Activated T-cell treated with anti-CD3 and anti-CD28 coated beads, Interleukin-2, amount 50 U/mL, for 4 hours (primary cell): ENCODE data around the gene SNX5. TPM values are rescaled to one million over a fixed set of nuclear protein-coding genes. Genes with fewer than 3 reads are reported as not detected.

ENCODE experiments used
- ATAC-seq, 2 donors: fragments of 200-7000 bp; cut with Tn5 transposase; one replicate each; pipeline ENCODE4 v1.10.0; 2021
- DNase-seq: peaks from one replicate; pipeline ENCODE4 v3.0.0-alpha.2; 2020
- H3K27me3 Mint-ChIP-seq: one replicate; pipeline ENCODE4 v1.8.0; 2021; ENCODE audit warnings: low read depth, mixed read lengths
- H3K36me3 Mint-ChIP-seq: one replicate; pipeline ENCODE4 v1.8.0; 2022; ENCODE audit warnings: mixed read lengths; ENCODE audit not compliant: insufficient read depth
- H3K4me1 Mint-ChIP-seq: one replicate; pipeline ENCODE4 v1.8.0; 2021; ENCODE audit warnings: low read depth, mixed read lengths
- H3K4me3 Mint-ChIP-seq: one replicate; pipeline ENCODE4 v1.8.0; 2021; ENCODE audit warnings: mild to moderate bottlenecking, moderate library complexity, mixed read lengths
- H3K9me3 Mint-ChIP-seq: one replicate; pipeline ENCODE4 v1.8.0; 2021; ENCODE audit warnings: mixed read lengths
- total RNA-seq, 3 donors: library from RNA; stranded (reverse); gene quantifications; one replicate each; pipeline ENCODE4 v1.2.1, GENCODE V29; 2021

Gene SNX5
- total RNA-seq, 3 donors from 2014 or later = 148 to 177 (median 168) TPM

DNA sequence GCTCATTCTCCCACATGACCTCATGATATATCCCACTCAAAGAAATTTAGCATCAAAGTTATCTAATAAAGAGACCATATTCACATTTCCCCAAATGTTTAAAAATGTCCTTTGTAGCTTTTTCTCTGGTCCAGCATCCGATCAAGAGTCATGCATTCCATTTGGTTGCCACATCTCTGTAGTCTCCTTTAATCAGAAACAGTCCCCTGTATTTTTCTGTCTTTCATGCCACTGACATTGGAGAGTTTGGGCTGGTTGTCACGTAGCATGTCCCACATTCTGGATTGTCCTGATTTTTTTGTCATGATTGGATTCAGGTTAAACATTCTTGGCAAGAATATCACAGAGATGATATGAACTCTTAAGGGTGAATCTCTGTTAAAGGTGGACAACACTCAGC is 55.7 kb downstream of the SNX5 start:
- DNase-seq = no peak
- Mint-ChIP-seq H3K4me1 (no peaks in the 10 kb centered on the region), H3K36me3 (no peaks in the 10 kb centered on the region), H3K27me3 (peaks cover 22% of the 10 kb centered on the region), H3K9me3 (no peaks in the 10 kb centered on the region), H3K4me3 (no peak overlapping the region)
- ATAC-seq = no peak

DNA sequence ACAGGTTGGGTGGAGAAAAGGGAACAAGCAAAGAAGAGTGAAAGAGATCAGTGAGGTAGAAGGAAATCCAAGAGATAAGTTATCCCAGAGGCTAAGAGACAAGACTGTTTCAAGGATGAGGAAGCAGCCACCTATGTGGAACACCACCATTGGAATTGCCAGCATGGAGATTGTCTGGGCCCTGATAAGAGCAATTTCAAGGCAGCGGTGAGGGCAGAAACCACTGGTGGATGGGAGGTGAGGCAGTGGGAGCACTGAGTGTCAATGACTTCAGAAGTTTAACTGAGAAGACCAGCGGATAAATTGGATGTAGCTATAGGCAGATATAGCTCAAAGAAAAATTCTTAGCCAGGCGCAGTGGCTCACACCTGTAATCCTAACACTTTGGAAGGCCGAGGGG is 56.7 kb downstream of the SNX5 start:
- no peak for ATAC-seq

DNA sequence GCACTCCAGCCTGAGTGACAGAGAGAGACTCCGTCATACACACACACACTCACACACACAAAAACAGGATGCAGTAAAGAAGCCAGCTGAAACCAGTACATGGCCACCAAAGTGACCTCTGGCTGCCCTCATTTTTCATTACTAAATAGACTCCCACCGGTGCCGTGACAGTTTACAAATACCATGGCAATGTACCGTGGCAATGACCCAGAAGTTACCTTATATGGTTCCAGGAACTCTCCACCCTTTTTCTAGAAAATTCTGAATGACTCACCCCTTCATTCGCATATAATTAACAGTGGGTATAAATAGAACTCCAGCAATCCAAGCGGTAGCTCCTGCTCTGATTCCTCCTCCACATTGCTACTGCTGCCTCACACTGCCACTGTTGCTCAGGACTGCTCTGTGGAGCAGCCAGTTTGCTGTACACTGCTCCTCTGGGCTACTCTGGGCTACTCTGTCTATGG is 57.7 kb downstream of the SNX5 start:
- no peak overlapping the region for H3K4me3 Mint-ChIP-seq

More for the DNA sequence above, 56.7 kb downstream of the SNX5 start:
- no peaks in the 10 kb centered on the region for H3K9me3 Mint-ChIP-seq
- H3K36me3 Mint-ChIP-seq = no peaks in the 10 kb centered on the region
- H3K4me3 Mint-ChIP-seq = no peak overlapping the region
- no peak for DNase-seq
- H3K27me3 Mint-ChIP-seq = peaks cover 22% of the 10 kb centered on the region
- H3K4me1 Mint-ChIP-seq = no peaks in the 10 kb centered on the region

GRCh38 chr20:17909869-17910321 is 58.7 kb downstream of the SNX5 start:
- DNase-seq (no peak), ATAC-seq (no peak)
- no peaks in the 10 kb centered on the region for H3K4me1 Mint-ChIP-seq
- H3K27me3 Mint-ChIP-seq = peaks cover 20% of the 10 kb centered on the region
- no peak overlapping the region for H3K4me3 Mint-ChIP-seq
- H3K9me3 Mint-ChIP-seq = no peaks in the 10 kb centered on the region
- no peaks in the 10 kb centered on the region for H3K36me3 Mint-ChIP-seq

More for the DNA sequence above, 57.7 kb downstream of the SNX5 start:
- Mint-ChIP-seq H3K36me3 (no peaks in the 10 kb centered on the region), H3K9me3 (no peaks in the 10 kb centered on the region), H3K27me3 (peaks cover 22% of the 10 kb centered on the region), H3K4me1 (no peaks in the 10 kb centered on the region)
- DNase-seq (no peak), ATAC-seq (no peak)

DNA sequence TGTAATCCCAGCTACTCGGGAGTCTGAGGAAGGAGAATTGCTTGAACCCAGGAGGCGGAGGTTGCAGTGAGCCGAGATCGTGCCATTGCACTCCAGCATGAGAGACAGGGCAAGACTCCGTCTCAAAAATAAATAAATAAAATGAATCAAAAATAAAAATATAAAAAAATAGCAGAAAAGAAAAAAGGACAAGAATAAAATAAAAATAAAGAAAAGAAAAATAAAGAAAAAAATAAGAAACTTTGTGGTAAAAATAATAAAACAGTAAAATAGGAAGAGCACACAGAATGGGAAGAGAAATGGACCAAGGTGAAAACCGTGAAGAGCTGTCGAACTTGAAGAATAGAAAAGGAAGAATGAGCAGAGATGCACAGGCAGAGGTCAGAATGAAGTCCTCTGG is 63.0 kb downstream of the SNX5 start:
- no peak for ATAC-seq
- Mint-ChIP-seq H3K36me3 (no peaks in the 10 kb centered on the region), H3K4me3 (no peak overlapping the region), H3K9me3 (no peaks in the 10 kb centered on the region), H3K27me3 (no peaks in the 10 kb centered on the region), H3K4me1 (peaks cover 1% of the 10 kb centered on the region)
- no peak for DNase-seq

DNA sequence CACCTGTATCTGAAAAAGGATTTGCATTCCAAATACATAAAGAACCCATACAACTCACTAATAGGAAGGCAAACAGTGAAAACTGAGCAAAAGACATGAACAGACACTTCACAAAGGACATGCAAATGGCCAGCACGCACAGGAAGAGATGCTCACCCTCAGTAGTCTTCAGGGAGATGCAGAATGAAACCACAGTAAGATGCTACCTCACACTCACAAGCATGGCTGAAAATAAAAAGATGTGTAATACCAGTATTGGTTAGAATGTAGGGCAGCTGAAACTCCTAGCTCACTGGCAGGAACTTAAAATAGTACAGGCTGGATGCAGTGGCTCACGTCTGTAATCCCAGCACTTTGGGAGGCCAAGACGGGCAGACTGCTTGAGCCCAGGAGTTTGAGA is 64.6 kb downstream of the SNX5 start:
- H3K4me3 Mint-ChIP-seq = no peak overlapping the region
- H3K36me3 Mint-ChIP-seq = no peaks in the 10 kb centered on the region
- ATAC-seq = peak in 1 of 2 donors; percentile 89
- no peak for DNase-seq
- no peaks in the 10 kb centered on the region for H3K9me3 Mint-ChIP-seq
- peaks cover 1% of the 10 kb centered on the region for H3K4me1 Mint-ChIP-seq
- H3K27me3 Mint-ChIP-seq = peaks cover 4% of the 10 kb centered on the region

DNA sequence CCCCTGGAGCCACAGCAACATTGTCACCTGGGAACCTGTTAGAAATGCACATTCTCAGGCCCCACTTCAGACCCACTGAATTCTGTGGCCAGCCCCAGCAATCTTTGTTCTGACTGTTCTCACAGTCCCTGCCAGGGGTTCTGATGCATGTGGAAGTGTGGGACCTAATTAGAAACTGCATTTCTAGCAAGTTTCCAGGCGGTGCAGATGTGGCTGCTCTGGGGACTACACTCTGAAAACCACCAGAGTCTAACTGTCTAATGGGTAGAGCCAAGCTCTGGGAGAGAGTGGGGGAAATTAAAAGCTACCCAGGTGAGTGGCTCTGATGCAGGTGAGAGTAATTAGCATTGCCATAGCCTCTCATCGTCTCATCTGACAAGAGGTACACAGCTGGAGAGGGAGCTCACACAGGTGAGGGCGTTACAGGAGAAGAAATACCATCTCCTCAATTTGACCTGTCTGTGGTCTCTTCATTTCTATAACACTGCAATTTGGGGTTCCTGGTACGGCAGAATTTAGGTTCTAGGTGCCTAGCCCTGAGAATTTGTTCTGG is 66.0 kb downstream of the SNX5 start:
- no peak for ATAC-seq
- H3K27me3 Mint-ChIP-seq = peaks cover 7% of the 10 kb centered on the region
- DNase-seq = no peak
- no peak overlapping the region for H3K4me3 Mint-ChIP-seq
- H3K36me3 Mint-ChIP-seq = no peaks in the 10 kb centered on the region
- H3K9me3 Mint-ChIP-seq = no peaks in the 10 kb centered on the region
- H3K4me1 Mint-ChIP-seq = peaks cover 1% of the 10 kb centered on the region

GRCh38 chr20:17901971-17902370 is 66.6 kb downstream of the SNX5 start:
- Mint-ChIP-seq H3K4me3 (no peak overlapping the region), H3K36me3 (no peaks in the 10 kb centered on the region), H3K9me3 (no peaks in the 10 kb centered on the region), H3K4me1 (peaks cover 1% of the 10 kb centered on the region), H3K27me3 (peaks cover 13% of the 10 kb centered on the region)
- DNase-seq (no peak), ATAC-seq (no peak)

DNA sequence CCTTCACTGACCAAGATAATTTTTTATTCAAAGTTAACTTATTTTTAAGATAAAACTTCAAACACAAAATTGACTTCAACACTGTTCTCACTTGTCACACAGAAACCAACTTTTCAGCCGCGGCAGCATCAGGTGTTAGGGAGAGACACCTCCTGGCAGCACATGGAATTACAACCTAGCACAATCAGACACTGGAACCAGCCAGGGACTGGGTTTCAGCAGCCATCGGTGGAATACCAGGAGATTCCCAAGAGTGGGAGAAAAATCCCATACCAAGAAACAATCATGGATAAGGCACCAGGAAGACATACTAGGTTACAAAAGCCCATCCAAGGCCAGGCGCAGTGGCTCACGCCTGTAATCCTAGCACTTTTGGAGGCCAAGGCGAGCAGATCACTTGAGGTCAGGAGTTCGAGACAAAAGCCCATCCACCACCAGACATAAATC is 70.0 kb downstream of the SNX5 start:
- Mint-ChIP-seq H3K4me3 (no peak overlapping the region), H3K4me1 (peaks cover 13% of the 10 kb centered on the region), H3K9me3 (no peaks in the 10 kb centered on the region), H3K27me3 (peaks cover 31% of the 10 kb centered on the region), H3K36me3 (no peaks in the 10 kb centered on the region)
- DNase-seq (peak; percentile 59), ATAC-seq (peak; percentile 46 to 53)

GRCh38 chr20:17897566-17898307 is 70.9 kb downstream of the SNX5 start:
- Mint-ChIP-seq H3K27me3 (peaks cover 31% of the 10 kb centered on the region), H3K9me3 (no peaks in the 10 kb centered on the region), H3K4me3 (no peak overlapping the region), H3K36me3 (no peaks in the 10 kb centered on the region), H3K4me1 (peaks cover 13% of the 10 kb centered on the region)
- ATAC-seq (no peak), DNase-seq (no peak)

- H3K4me3 Mint-ChIP-seq = no peak overlapping the region
- peaks cover 34% of the 10 kb centered on the region for H3K27me3 Mint-ChIP-seq
- peaks cover 13% of the 10 kb centered on the region for H3K4me1 Mint-ChIP-seq
- DNase-seq (no peak), ATAC-seq (no peak)
- H3K36me3 Mint-ChIP-seq = no peaks in the 10 kb centered on the region
- no peaks in the 10 kb centered on the region for H3K9me3 Mint-ChIP-seq
Observed at GRCh38 chr20:17896771-17897369, 71.7 kb downstream of the SNX5 start.

- Mint-ChIP-seq H3K9me3 (no peaks in the 10 kb centered on the region), H3K4me1 (peaks cover 13% of the 10 kb centered on the region), H3K4me3 (peak overlapping the region; percentile 27), H3K27me3 (peaks cover 34% of the 10 kb centered on the region), H3K36me3 (no peaks in the 10 kb centered on the region)
- ATAC-seq (no peak), DNase-seq (no peak)
Observed at GRCh38 chr20:17896193-17896723, 72.3 kb downstream of the SNX5 start.

GRCh38 chr20:17895641-17896171 is 72.9 kb downstream of the SNX5 start:
- DNase-seq (peak; percentile 20), ATAC-seq (peak; percentile 93 to 94)
- H3K4me1 Mint-ChIP-seq = peaks cover 12% of the 10 kb centered on the region
- peak overlapping the region; percentile 66 for H3K4me3 Mint-ChIP-seq
- H3K27me3 Mint-ChIP-seq = peaks cover 34% of the 10 kb centered on the region
- no peaks in the 10 kb centered on the region for H3K36me3 Mint-ChIP-seq
- no peaks in the 10 kb centered on the region for H3K9me3 Mint-ChIP-seq

DNA sequence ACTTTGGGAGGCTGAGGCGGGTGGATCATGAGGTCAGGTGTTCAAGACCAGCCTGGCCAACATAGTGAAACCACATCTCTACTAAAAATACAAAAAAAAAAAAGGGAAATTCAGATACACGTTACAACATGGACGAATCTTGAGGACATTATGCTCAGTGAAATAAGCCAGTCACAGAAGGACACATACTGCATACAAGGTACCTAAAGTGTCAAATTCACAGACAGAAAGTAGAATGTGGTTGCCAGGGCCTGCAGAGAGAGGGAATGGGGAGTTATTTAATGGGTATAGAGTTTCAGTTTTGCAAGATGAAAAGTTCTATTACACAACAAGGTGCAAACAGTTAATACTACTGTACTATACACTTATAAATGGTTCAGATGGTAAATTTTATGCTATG is 75.1 kb downstream of the SNX5 start:
- H3K4me3 Mint-ChIP-seq = no peak overlapping the region
- ATAC-seq = no peak

More for the DNA sequence above, 75.1 kb downstream of the SNX5 start:
- no peak for DNase-seq
- Mint-ChIP-seq H3K36me3 (no peaks in the 10 kb centered on the region), H3K9me3 (peaks cover 9% of the 10 kb centered on the region), H3K4me1 (peaks cover 12% of the 10 kb centered on the region), H3K27me3 (peaks cover 27% of the 10 kb centered on the region)
